Ovary (tissue), 3 donors: Measurements from ENCODE around the gene SPRY4.
"Not testable (repeated sequence)": the region's sequence is repeated elsewhere in the genome, so short reads cannot be mapped to it uniquely, and the experiment has no call there.

Experiments
- EP300 ChIP-seq: sonication (generic); formaldehyde crosslinking; IDR thresholded peaks from one replicate; pipeline ENCODE4 v1.6.1; 2017; ENCODE audit warnings: antibody characterized with exemption
- POLR2A ChIP-seq: fragments of 450-650 bp; IDR thresholded peaks from one replicate; pipeline ENCODE4 v1.6.1; 2017; ENCODE audit warnings: antibody characterized with exemption, mild to moderate bottlenecking, moderate library complexity
- TF ChIP-seq, protein P1 (sequence below), 3 donors: fragments of 450-650 bp in 2 of 3; fragments of 200-600 bp in 1 of 3; IDR thresholded peaks; one replicate each; pipeline versions ENCODE4 v1.5.1 to v1.8.0; 2016 to 2022; ENCODE audit warnings: antibody characterized with exemption in 3 of 3, mild to moderate bottlenecking in 1 of 3
- donor health status: DM: no; HTN: no; CAD: no.

DNA sequence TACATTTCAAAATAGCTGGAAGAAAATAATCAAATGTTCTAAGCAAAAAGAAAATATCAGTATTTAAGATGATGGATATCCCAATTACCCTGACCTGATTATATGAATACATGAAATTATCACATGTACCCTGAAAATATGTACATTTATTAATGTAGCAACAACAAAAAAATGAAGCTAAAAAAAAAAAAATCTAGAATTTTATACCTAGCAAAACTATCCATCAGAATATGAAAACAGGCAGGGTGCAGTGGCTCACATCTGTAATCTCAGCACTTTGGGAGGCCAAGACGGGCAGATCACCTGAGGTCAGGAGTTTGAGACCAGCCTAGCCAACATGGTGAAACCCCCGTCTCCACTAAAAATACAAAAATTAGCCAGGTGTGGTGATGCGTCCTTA, 20.1 kb upstream of the SPRY4 start:
- TF ChIP-seq, protein P1, sequence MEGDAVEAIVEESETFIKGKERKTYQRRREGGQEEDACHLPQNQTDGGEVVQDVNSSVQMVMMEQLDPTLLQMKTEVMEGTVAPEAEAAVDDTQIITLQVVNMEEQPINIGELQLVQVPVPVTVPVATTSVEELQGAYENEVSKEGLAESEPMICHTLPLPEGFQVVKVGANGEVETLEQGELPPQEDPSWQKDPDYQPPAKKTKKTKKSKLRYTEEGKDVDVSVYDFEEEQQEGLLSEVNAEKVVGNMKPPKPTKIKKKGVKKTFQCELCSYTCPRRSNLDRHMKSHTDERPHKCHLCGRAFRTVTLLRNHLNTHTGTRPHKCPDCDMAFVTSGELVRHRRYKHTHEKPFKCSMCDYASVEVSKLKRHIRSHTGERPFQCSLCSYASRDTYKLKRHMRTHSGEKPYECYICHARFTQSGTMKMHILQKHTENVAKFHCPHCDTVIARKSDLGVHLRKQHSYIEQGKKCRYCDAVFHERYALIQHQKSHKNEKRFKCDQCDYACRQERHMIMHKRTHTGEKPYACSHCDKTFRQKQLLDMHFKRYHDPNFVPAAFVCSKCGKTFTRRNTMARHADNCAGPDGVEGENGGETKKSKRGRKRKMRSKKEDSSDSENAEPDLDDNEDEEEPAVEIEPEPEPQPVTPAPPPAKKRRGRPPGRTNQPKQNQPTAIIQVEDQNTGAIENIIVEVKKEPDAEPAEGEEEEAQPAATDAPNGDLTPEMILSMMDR (IDR thresholded peaks at IDR 0.05), result not testable (repeated sequence)
- TF ChIP-seq POLR2A, EP300: not testable (repeated sequence)
